ENCODE measurements around the gene NSUN3. TPM values are rescaled to one million over a fixed set of nuclear protein-coding genes. Genes with fewer than 3 reads are reported as not detected.

The NSUN3 gene
- total RNA-seq, 1 donor from 2014 or later: 43.0 TPM

Other genes with a start within 250 kb of the NSUN3 start
- 14.2 TPM for gene PROS1, start 89.2 kb upstream of the NSUN3 start, total RNA-seq
- 24.6 TPM for gene ARL13B, start 82.9 kb upstream of the NSUN3 start, total RNA-seq
- not detected for gene STX19, start 34.5 kb upstream of the NSUN3 start, total RNA-seq
- gene DHFR2, start 145 bp upstream of the NSUN3 start, total RNA-seq: 14.0 TPM

Measured in occipital lobe (tissue), 1 donor.